GM21576 (cell line): ENCODE measurements around the gene SIL1.
A peak's percentile ranks its signal among the peaks of the same experiment; 100 is the strongest.
"Not testable (repeated sequence)": the region's sequence is repeated elsewhere in the genome, so short reads cannot be mapped to it uniquely, and the experiment has no call there.

Source experiments
- ATAC-seq: cut with Tn5 transposase; IDR thresholded peaks from one replicate; pipeline ENCODE4 v1.9.1; 2021; ENCODE audit warnings: mild to moderate bottlenecking, moderate library complexity; ENCODE audit not compliant: unreplicated experiment

The SIL1 gene

DNA sequence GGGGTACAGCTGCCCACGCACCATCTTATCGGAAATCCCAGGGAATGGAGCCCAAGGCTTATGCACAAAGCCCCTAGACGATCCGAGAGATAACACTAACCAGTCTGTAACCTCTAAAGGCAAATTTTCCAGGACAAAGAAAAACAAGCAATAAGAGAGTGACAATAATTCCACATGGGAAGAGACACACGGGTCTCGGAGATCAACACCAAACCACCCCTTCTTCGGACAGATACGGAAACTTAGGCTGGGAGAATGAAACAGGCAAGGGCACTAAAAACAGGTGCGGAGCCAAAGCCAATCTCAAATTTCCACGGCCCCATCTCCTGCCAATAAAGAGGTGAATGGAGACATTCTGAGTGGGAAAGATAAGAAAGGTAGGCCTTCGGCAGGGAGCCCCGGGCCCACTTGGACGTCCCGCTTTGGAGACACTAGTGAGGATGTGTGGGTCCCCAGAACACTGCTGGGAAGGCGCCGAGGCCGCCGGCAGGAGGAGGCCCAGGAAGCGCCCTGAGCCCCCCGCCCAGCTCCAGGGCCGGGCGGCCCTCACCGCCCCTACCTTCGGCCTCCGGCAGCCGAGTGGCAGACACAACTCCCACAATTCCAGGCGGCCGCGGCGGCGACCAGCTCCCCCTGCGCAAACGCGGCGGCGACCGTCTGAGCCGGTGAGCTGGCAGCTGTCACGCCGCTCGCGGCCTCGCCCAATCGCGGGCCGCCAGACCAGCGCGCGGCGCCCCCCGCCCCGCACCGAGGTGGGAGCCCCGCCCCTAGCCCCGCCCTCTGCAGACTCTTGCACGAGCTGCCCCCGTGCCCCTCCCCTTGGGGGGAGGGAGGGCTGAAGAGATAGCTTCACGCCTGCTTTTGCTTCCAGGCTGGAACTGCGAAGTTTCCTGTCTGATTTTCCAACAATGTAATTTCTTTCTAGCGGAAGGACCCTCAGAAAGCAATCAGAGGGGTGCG lies at the start of gene SIL1:
TSS of gene SIL1 (minus strand) at position 659 of the 960 bp plus-strand sequence. CDS start 70,525 bp downstream, outside the sequence.
- ATAC-seq, result peak; percentile 94

DNA sequence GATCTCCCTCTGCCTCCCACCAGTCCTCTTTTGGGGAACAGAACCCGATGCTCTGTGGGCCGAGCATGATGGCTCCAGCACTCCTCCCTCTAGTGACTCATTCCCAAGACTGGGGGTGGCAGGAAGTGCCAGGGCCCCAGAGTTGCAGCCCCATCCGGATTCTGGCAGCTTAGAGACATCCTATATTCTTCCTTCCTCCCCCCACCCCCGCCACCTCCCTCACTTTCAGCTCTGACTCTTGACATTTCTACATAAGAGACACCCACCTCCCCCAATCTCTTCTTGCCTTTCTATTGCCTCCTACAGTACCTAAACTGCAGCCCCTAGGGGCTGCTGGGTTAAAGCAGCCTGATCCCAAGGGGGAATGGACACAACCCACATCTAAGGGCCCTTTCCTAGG lies 48.2 kb upstream of the SIL1 start:
- ATAC-seq, result no peak

DNA sequence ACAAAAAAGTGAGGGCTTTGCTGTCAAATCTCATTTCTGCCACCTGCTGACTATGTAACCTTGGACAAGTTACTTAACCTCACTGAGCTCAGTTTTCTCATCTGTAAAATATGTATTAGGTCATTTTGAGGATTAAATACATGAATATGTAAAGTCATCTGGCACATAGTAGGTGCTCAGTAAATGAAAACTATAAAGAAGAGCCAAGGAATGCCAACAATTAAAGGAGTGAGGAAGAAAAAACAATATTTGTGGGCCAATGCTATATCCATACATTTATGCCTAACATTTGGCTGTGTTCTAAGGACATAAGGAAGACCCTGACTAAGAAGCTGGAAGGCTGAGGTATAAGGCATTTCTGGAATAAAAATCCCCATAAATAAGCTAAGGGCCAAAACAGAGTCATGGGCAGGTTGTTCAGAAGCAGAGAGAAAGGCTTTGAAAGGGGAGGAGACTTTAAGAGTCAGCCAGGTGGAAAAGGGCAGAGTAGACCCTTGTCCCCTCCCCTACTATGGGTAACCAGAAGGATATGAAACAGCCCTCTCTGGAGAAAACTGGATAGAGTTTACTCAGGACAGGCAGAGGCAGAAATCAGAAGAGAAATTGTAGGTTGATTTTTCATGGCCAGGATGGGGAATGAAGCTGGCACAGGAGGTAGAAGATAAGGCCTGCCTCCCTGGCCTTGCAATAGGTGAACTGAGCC lies 47.6 kb upstream of the SIL1 start:
- ATAC-seq, result no peak

DNA sequence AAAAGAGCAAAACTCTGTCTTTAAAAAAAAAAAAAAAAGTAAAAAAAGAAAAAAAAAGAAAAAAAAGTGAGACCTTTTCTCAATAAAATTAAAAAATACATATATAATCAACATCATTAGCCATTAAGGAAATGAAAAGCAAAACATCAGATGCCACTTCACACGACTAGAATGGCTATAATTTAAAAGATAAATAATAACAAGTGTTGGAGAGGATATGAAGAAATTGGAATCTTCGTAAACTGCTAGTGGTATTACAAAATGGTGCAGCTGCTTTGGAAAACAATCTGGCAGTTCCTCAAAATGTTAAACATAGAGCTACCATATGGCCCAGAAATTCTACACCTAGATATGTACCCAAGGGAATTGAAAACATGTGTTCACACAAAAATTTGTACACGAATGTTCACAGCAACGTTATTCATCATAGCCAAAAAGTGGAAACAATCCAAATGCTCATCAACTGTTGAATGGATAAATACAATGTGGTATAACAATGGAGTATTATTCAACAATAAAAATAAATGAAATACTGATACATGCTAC lies 45.3 kb upstream of the SIL1 start:
- ATAC-seq, result no peak

DNA sequence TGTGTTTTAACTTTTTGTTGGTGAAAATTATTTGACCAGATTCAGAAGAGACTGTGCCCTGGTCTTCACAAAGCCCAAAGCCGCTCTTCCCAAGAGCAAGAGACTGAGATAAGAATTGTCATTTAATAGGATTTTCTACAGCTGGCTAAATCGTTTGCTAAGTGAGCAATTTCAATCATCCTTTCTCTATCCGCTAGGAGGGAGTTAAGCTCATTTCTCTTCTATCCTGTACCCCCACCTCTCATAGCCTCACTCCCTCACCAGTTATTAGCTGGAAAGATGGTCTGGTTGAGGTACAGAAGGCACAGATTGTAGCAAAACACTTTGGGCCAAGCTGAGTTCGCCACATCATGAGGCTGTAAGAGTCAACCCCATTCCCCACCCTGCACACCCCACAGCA lies 43.0 kb upstream of the SIL1 start:
- ATAC-seq, result no peak

DNA sequence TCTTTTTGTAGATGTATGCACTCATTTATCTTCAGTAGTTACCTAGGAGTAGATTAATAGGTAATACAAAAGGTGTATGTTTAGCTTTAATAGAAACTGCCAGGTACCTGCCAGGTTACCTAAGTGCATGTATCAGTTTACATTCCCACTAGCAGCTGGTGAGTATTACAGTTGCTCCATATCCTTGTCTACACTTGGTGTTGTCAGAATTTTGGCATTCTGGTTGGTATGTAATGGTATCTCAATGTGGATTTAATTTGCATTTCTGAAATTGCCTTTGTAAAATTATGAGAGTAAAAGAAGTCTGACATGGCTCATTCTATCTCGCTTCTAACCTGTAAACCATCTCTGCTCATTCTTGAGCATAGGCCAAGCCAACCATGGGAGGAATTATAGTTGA lies 38.3 kb upstream of the SIL1 start:
- no peak for ATAC-seq

DNA sequence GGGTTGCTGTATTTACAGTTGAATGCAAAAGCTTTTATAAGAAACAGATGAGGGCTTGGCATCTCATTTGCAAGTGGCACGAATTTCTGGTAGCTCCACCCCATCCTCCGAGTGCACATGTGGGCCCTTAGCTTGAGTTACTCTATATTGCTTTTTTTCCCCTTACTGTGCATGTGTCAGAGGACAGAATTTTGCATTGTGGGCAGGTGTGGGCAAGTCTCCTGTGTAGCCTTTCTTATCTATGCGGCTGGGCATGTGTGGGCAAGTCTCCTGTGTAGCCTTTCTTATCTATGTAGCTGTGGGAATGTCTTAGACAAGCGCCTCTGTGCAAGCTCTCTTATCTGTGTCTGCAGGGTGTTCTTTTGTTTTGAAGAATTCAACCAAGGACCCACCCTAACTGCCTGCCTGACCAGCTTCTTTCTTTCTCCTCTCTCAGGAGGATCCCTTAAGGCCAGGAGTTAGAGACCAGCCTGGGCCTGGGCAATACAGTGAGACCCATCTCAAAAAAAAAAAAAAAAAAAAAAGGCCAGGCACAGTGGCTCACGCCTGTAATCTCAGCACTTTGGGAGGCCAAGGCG lies 34.1 kb upstream of the SIL1 start:
- ATAC-seq, result no peak

DNA sequence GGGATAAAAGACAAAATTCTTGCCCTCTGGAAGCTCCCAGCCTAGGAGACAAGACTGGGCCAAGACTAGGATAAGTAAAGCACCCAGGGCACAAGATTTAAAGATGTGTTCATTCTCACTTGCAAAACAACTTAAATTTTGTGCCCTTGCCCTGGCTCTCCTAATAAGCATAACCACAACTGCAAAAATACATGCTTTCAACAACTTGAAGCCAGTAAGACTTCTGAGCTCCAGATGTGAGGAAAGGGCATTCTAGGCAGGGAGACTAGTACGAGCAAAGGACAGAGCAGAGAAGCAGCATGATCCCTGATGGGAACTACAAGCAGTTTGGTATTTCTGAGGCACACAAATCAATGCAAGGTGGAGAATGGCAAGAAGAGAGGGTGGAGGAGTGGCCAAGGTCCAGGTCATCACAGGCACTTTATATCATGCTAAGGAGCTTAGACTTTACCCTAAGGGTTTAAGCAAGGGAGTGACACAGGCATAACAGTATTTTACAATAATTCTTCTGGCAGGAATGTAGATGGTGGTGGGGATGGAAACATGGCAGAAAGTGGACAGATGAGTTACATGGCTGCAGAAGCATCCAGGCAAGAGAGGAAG lies 30.1 kb upstream of the SIL1 start:
- ATAC-seq, result no peak

DNA sequence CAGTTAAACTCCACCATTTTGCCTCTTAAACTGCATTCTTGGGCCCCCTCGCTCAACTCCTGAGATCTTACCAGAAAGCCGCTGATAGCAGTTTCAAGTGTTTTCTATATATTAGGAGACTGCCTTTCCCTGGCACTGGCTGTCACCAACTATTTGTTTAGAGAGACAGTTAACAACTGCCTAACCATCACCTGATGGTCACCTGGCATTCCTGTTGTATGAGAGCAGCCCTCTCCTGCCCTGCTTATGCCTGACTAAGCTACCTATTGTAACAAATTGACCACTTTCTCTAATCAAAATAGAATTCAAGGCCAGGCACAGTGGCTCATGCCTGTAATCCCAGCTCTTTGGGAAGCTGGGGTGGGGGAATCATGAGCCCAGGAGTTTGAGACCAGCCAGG lies 28.0 kb upstream of the SIL1 start:
- no peak for ATAC-seq

DNA sequence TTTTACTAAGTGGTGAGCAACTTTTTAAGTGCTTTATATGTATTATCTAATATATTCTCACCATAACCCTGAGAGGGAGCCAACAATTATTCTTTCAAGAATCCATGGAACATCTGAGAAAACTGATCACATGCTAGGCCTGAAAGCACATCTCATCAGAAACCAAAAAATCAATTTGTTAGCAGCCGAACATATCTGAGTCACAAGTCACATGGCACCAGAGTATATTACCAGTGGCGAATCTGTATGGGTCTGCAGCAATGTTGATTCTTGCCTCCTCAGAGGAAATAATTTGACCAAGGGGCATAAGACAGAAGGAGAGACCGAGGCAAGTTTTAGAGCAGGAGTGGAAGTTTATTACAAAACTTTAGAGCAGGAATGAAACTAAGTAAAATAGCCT lies 25.3 kb upstream of the SIL1 start:
- no peak for ATAC-seq

DNA sequence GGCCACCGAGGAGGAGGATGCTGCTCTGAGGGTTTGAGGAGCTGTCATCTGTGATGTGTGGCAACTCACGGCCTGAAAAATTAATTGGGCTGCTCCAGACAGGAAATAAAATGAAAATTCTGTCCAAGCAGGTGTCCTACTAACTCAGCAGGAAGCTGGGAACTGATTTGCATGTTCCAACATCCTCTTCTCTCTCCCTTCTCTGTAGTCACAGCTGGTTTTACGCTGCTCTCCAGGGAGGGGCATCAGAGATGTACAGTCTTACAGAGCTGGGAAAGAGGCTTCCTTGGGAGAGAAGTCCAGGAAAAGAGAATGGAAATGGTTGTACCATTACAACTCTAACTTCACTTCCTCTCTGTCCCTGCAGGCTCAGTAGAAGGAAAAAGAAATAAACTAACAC lies 24.2 kb upstream of the SIL1 start:
- ATAC-seq, result no peak

DNA sequence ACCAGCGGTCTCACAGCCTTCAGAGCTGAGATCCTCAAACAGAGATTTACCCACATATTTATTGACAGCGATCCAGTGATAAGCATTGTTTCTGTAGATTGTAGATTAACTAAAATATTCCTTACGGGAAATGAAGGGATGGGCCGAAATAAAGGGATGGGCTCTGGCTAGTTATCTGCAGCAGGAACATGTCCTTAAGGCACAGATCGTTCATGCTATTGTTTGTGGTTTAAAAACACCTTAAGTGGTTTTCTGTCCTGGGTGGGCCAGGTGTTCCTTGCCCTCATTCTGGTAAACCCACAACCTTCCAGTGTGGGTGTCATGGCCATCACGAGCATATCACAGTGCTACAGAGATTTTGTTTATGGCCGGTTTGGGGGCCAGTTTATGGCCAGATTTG lies 19.9 kb upstream of the SIL1 start:
- ATAC-seq, result not testable (repeated sequence)

DNA sequence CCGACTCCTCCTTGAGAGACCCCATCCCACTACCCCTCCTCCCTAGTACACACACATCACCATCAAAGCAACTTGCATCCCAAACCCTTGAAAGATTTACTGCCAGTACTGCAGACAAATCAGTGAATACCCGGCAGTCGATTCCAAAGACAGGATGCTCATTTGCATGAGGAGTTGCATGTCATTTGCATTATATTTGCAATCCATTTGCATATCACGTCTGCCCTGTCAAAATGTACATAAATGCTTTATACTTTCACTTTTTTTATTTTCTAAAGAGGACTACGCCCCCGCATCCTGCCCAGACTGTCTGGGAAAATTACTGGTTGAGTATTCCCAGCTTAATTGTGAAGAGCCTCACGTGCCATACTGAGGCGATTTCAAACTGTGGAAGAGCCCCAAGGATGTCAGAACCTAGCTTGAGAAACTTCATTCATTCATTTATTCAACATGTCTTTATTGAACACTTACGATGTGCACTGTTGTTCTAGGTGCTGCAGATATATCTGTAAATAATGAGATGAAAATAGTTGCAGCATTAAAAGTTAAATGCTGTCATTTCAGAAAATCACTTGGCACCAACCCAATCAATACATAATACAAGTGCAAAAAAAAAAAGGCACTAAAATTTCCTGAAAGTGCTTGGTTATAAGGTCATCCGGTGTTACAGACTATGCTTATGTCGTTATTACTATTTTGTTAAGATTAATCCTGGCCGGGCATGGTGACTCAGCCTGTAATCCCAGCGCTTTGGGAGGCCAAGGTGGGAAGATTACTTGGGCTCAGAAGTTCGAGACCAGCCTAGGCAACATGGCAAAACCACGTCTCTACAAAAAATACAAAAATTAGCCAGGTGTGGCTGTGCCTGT lies 17.2 kb upstream of the SIL1 start:
- ATAC-seq, result no peak

DNA sequence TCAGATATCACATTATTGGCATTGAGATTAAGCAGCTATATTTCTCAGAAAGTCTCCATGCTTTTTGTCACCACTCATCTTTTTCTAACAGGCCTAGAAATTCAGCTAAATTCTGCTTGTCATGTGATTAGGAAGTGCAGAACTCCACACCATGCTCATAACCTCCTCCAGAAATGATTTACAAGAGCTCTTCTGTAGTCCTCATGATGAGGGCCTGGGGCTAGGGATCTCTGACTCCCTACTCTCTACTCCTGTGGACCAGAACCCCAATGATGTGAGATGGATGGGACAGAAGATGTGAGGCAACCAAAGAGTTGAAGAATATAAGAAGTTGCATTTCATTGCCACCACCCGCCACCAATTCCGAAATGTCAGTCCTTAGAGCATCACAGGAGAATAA lies 16.5 kb upstream of the SIL1 start:
- ATAC-seq, result no peak

DNA sequence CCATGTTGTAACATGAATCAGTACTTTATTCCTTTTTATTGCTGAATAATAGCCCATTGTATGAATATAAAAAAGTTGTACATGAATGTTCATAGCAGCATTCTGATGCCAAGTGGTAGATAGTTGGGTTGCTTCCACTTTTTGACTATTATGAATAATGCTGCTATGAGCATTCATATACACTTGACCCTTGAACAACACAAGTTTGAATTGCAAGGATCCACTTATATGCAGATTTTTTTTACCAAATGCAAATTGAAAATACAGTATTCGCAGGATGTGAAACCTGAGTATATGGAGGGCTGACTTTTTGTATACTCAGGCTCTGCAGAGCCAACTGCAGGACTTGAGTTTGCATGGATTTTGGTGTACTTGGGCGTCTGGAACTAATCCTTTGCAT lies 14.7 kb upstream of the SIL1 start:
- ATAC-seq, result no peak

DNA sequence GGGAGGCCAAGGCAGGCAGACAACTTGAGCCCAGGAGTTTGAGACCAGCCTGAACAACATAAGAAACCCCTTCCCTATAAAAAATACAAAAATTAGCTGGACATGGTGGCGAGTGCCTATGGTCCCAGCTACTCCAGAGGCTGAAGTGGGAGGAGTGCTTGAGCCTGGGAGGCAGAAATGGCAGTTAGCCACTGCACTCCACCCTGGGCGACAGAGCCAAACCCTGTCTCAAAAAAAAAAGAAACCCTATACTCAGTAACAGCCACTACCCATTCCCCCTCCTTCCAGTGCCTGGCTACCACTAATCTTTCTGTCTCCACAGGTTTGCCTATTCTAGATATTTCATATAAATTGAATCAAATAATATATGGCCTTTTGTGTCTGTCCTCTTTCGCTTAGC lies 14.3 kb upstream of the SIL1 start:
- no peak for ATAC-seq

DNA sequence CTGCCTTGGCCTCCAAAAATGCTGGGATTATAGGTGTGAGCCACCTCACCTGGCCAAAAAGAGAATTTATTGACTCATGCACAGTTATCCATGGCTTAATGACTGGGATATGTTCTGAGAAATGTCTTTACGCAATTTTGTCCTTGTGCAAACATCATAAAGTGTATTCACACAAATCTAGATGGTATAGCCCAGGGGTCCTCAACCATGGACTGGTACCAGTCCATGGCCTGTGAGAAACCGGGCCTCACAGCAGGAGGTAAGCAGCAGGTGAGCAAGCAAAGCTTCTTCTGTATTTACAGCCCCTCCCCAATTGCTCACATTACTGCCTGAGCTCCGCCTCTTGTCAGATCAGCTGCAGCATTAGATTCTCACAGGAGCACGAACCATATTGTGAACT lies 12.4 kb upstream of the SIL1 start:
- ATAC-seq, result no peak

DNA sequence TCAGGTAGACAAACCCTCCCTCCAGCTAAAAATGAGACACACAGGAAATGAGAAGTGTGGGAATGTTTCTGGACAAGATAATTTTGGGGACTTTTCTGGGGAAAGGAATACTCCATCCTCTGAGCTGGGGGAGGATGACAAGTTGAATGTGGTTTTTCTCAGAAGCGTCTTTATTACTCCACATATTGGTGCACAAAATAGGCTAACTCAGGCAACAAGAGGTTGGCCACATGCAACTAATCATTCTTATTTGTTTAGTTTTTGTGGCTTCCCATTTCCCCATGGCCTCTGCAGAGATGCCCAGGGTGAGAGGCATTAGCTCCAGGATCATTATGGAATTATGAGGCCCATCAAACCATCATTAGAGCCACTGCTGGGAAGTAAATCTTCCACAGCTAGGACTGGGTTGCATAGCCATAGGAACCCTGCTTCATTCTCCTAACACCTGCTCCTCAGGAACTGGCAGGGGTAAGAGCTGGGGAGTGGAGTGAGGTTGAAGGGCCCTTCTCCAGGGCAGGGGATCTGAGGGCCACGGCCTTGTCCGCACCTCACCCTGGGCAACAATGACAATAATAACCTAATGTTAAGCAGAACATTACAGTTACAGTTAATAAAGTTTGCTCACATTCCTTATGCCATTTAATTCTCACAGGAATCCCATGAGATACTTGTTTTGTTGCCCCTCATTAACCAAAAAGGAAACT lies 9.3 kb upstream of the SIL1 start:
- ATAC-seq, result no peak

DNA sequence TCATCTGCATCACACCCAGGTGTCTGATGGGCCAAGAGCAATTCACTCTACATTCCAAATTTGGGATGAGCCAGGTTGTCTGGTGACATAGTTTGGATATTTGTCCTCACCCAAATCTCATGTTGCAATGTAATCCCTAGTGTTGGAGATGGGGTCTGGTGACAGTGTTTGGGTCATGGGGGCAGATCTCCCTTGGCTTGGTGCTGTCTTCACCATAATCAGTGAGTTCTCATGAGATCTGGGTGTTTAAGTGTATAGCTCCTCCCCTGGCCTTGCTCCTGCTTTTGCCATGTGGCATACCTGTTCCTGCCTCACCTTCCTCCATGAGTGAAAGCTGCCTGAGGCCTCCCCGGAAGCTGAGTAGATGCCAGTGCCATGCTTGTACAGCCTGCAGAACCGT lies 7.4 kb upstream of the SIL1 start:
- ATAC-seq, result no peak

DNA sequence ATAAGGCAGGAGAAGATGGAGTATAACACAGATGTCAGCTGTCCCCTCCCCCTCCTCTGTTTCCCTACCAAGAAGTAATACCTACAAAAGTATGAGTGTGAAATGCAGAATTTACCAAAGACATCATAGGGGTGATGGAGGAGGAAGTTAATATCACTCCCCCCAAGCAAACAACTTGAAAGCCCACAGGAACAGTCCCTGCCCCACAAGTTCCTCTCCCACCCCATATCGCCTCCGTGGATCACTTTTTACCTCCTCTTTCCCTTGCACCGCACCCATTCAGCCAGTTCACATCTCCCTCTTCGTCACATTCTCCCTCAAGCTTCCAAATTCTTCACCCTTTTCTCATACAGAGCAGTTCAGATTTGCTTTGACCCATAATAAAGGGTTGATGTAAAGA lies 7.0 kb upstream of the SIL1 start:
- ATAC-seq, result no peak
